ENCODE measurements around the gene STK24. TPM values are rescaled to one million over a fixed set of nuclear protein-coding genes. Genes with fewer than 3 reads are reported as not detected.

Gene STK24
- total RNA-seq, 2 donors from 2014 or later, result 35.0 to 56.7 TPM

GRCh38 chr13:98435376-98435775, 141.5 kb downstream of the STK24 start:
- DNase-seq (no peak), ATAC-seq (no peak)
- intact Hi-C loops (cut with DNase I), result loop anchor here (10.0 kb wide), 2 partner anchors 291 to 581 kb away; partner anchors contain the start of gene FARP1
- peaks cover 9% of the 10 kb centered on the region for H3K4me1 ChIP-seq
- TF ChIP-seq POLR2A (IDR thresholded peaks at IDR 0.05) (no peak), CTCF (IDR thresholded peaks at IDR 0.05) (no peak)
- peaks cover 0 to 6% of the 10 kb centered on the region in 2 donors for H3K36me3 ChIP-seq (replicated peaks in 1 of 2; ENCODE audit: insufficient read depth in 1 of 2, low read depth in 2 of 2)
- no peak overlapping the region for H3K4me3 ChIP-seq
- H3K27ac ChIP-seq, result no peak overlapping the region
- WGBS, 2 donors, result 89 to 94% methylated on average over 11 of the region's 11 CpGs
- H3K9me3 ChIP-seq, result no peaks in the 10 kb centered on the region
- H3K27me3 ChIP-seq, result no peaks in the 10 kb centered on the region

GRCh38 chr13:98434060-98434459, 142.8 kb downstream of the STK24 start:
- Histone ChIP-seq H3K27ac (no peak overlapping the region), H3K36me3 (replicated peaks in 1 of 2; ENCODE audit: insufficient read depth in 1 of 2, low read depth in 2 of 2) (peaks cover 0 to 5% of the 10 kb centered on the region in 2 donors), H3K4me3 (no peak overlapping the region), H3K9me3 (no peaks in the 10 kb centered on the region), H3K4me1 (peaks cover 12% of the 10 kb centered on the region), H3K27me3 (no peaks in the 10 kb centered on the region)
- no peak for ATAC-seq
- no peak for DNase-seq
- TF ChIP-seq POLR2A (IDR thresholded peaks at IDR 0.05) (no peak), CTCF (IDR thresholded peaks at IDR 0.05) (no peak)
- WGBS, 2 donors, result 94% methylated on average over 6 of the region's 6 CpGs
- intact Hi-C loops (cut with DNase I), result loop anchor here (10.0 kb wide), 2 partner anchors 289 to 579 kb away; partner anchors contain the start of gene FARP1

- 91 to 94% methylated on average over 10 of the region's 10 CpGs for WGBS, 2 donors
- Histone ChIP-seq H3K27me3 (no peaks in the 10 kb centered on the region), H3K36me3 (replicated peaks in 1 of 2; ENCODE audit: insufficient read depth in 1 of 2, low read depth in 2 of 2) (peaks cover 0 to 5% of the 10 kb centered on the region in 2 donors), H3K9me3 (no peaks in the 10 kb centered on the region), H3K4me3 (no peak overlapping the region), H3K4me1 (peaks cover 12% of the 10 kb centered on the region), H3K27ac (no peak overlapping the region)
- TF ChIP-seq POLR2A (IDR thresholded peaks at IDR 0.05), result no peak
- TF ChIP-seq CTCF (IDR thresholded peaks at IDR 0.05), result no peak
- DNase-seq (no peak), ATAC-seq (no peak)
- intact Hi-C loops (cut with DNase I), result loop anchor here (10.0 kb wide), 2 partner anchors 289 to 579 kb away; partner anchors contain the start of gene FARP1
Observed at GRCh38 chr13:98433654-98434053, 143.3 kb downstream of the STK24 start.

- 94 to 98% methylated on average over 11 of the region's 11 CpGs for WGBS, 2 donors
Observed at GRCh38 chr13:98432638-98433037, 144.3 kb downstream of the STK24 start.

More at GRCh38 chr13:98432638-98433037, 144.3 kb downstream of the STK24 start:
- DNase-seq (no peak), ATAC-seq (no peak)
- Histone ChIP-seq H3K4me1 (peaks cover 12% of the 10 kb centered on the region), H3K9me3 (no peaks in the 10 kb centered on the region), H3K36me3 (replicated peaks in 1 of 2; ENCODE audit: insufficient read depth in 1 of 2, low read depth in 2 of 2) (peaks cover 0 to 3% of the 10 kb centered on the region in 2 donors), H3K4me3 (no peak overlapping the region), H3K27ac (no peak overlapping the region), H3K27me3 (no peaks in the 10 kb centered on the region)
- intact Hi-C loops (cut with DNase I), result loop anchor here (10.0 kb wide), 2 partner anchors 288 to 578 kb away; partner anchors contain the start of gene FARP1
- no peak for TF ChIP-seq CTCF (IDR thresholded peaks at IDR 0.05)
- no peak for TF ChIP-seq POLR2A (IDR thresholded peaks at IDR 0.05)
